MCF 10A (cell line): ENCODE results near the gene FAM118A. TPM values are rescaled to one million over a fixed set of nuclear protein-coding genes. Genes with fewer than 3 reads are reported as not detected.

Experiments
- BruUV-seq: library from RNA; stranded (reverse); fragments of 400-500 nt; replicated peaks from 2 replicates; lab custom pipeline; 2021; lab: Mats Ljungman, UMichigan
- CTCF ChIA-PET: fragments of 300-600 bp; sonication (Branson Sonifier 250); formaldehyde crosslinking; extraction: SDS; loops from one replicate; lab custom pipeline; 2021; ENCODE audit warnings: antibody characterized with exemption, inconsistent platforms; lab: Yijun Ruan, JAX
- POLR2A ChIA-PET: fragments of 300-600, 350-650 bp; sonication (Branson Sonifier 250); formaldehyde crosslinking; extraction: SDS; loops from one replicate; lab custom pipeline; 2020; ENCODE audit warnings: antibody characterized with exemption, inconsistent platforms; lab: Yijun Ruan, JAX
- DNase-seq: peaks from one replicate; pipeline ENCODE4 v3.0.0-alpha.2; 2018; ENCODE audit not compliant: unreplicated experiment
- H3K27ac Mint-ChIP-seq: one replicate; pipeline ENCODE4 v1.8.0; 2022; ENCODE audit warnings: mild to moderate bottlenecking, low read depth, mixed read lengths; ENCODE audit not compliant: unreplicated experiment
- H3K27me3 Mint-ChIP-seq: one replicate; pipeline ENCODE4 v1.8.0; 2022; ENCODE audit warnings: mixed read lengths; ENCODE audit not compliant: insufficient read depth, unreplicated experiment
- H3K36me3 Mint-ChIP-seq: one replicate; pipeline ENCODE4 v1.8.0; 2022; ENCODE audit warnings: mild to moderate bottlenecking, moderate library complexity, mixed read lengths; ENCODE audit not compliant: insufficient read depth, unreplicated experiment
- H3K4me1 Mint-ChIP-seq: one replicate; pipeline ENCODE4 v1.8.0; 2022; ENCODE audit warnings: mixed read lengths; ENCODE audit not compliant: insufficient read depth, unreplicated experiment
- H3K4me3 Mint-ChIP-seq: one replicate; pipeline ENCODE4 v1.8.0; 2022; ENCODE audit warnings: mild to moderate bottlenecking, moderate library complexity, mixed read lengths; ENCODE audit not compliant: unreplicated experiment
- H3K9me3 Mint-ChIP-seq: one replicate; pipeline ENCODE4 v1.8.0; 2022; ENCODE audit warnings: mixed read lengths; ENCODE audit not compliant: unreplicated experiment
- intact Hi-C: fragments of 100-400 bp; cut with micrococcal nuclease; formaldehyde crosslinking; loops from 2 replicates; pipeline ENCODE4 v1.14.1; 2022
- total RNA-seq: library from RNA; stranded (reverse); gene quantifications from 2 replicates; pipeline ENCODE4 v1.2.3, GENCODE V29; 2022
- TF ChIP-seq, protein P1 (sequence below): fragments of 200-600 bp; IDR thresholded peaks from one replicate; pipeline ENCODE4 v1.8.0; 2022; ENCODE audit warnings: antibody characterized with exemption, mild to moderate bottlenecking; ENCODE audit not compliant: unreplicated experiment

The FAM118A gene
- total RNA-seq, 1 experiment from 2014 or later = 16.7 TPM

DNA sequence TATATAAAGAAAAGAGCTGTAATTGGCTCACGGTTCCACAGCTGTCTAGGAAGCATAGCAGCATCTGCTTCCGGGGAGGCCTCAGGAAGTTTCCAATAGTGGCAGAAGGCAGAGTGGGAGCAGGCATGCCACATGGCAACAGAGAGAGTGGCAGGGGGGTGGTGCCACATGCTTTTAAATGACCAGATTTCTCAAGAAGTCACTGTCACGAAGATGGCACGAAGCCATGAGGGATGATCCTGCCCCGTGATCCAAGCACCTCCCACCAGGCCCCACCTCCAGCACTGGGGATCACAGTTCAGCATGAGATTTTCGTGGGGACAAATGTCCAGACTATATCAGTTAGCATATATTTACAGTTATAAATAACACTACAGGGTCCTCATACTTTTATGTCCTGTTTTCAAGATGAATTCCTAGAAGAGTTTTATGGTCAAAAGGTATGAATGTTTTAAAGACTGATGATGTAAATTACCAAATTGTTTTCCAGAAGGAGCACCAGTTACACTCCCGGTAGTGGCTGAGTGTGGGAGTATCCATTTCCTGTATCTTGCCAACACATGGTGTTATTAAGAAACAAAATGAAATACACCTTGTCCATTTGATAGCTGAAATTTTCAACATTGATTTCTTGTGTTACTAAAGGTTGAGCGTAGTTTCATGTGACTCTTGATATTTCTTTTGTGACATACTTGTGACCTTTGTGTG, 19.2 kb downstream of the FAM118A start:
- DNase-seq = no peak
- Mint-ChIP-seq H3K4me1 (no peaks in the 10 kb centered on the region), H3K4me3 (no peak overlapping the region), H3K27ac (no peak overlapping the region), H3K9me3 (no peaks in the 10 kb centered on the region), H3K36me3 (peaks cover 69% of the 10 kb centered on the region), H3K27me3 (no peaks in the 10 kb centered on the region)
- intact Hi-C loops = no loop called here
- TF ChIP-seq, protein P1, sequence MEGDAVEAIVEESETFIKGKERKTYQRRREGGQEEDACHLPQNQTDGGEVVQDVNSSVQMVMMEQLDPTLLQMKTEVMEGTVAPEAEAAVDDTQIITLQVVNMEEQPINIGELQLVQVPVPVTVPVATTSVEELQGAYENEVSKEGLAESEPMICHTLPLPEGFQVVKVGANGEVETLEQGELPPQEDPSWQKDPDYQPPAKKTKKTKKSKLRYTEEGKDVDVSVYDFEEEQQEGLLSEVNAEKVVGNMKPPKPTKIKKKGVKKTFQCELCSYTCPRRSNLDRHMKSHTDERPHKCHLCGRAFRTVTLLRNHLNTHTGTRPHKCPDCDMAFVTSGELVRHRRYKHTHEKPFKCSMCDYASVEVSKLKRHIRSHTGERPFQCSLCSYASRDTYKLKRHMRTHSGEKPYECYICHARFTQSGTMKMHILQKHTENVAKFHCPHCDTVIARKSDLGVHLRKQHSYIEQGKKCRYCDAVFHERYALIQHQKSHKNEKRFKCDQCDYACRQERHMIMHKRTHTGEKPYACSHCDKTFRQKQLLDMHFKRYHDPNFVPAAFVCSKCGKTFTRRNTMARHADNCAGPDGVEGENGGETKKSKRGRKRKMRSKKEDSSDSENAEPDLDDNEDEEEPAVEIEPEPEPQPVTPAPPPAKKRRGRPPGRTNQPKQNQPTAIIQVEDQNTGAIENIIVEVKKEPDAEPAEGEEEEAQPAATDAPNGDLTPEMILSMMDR = no peak
- ChIA-PET POLR2A (interaction anchor here (0.7 kb wide), 1 partner anchor 14 kb away, joined by 3 read pairs; no protein-coding TSS in a partner anchor), CTCF (interaction anchor here (0.7 kb wide), 2 partner anchors 11 to 105 kb away, joined by 3 read pairs; no protein-coding TSS in a partner anchor)
- BruUV-seq = no TSS peak

DNA sequence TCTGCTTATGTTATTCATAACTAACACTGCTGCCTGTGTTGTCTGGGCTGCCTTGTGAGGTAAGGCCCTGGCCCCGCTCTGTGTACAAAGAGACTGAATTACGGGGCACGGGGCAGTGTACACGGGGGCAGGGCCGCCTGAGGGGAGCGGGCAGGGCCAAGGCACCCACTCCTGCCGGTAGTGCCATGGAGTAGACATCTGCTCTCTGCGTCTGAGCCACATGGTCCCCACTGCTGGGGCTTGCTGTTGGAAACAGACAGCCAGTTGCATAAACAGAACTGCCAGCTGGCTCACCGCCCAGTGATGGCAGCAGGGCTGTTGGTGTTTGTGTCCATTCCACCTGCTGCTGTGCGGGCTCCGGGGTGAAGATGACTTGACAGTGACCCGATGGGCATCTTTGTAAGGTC, 19.8 kb downstream of the FAM118A start:
- no TSS peak for BruUV-seq
- CTCF ChIA-PET = no interaction called here
- Mint-ChIP-seq H3K27me3 (no peaks in the 10 kb centered on the region), H3K4me1 (no peaks in the 10 kb centered on the region), H3K36me3 (peaks cover 70% of the 10 kb centered on the region), H3K27ac (no peak overlapping the region), H3K4me3 (no peak overlapping the region), H3K9me3 (no peaks in the 10 kb centered on the region)
- TF ChIP-seq, protein P1 = no peak
- POLR2A ChIA-PET = interaction anchor here (0.7 kb wide), 1 partner anchor 14 kb away, joined by 3 read pairs; no protein-coding TSS in a partner anchor
- DNase-seq = no peak
- intact Hi-C loops = no loop called here

DNA sequence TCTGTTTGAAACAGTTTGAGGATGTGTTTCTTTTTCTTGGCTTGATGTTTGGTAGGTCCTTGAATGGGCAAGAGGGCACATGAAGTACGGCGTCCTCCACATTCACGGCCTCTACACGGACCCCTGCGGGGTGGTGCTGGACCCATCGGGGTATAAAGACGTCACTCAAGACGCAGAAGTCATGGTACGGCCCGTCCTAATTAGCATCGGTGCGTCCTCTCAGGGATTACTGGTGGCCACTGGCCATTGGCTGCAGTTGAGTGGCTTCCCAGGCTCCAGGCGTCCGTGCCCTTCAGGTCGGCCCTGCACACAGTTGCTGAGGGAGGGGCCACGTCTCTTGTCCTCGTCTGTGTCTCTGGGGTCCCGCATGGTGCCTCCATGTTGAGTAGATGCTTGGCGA, 20.8 kb downstream of the FAM118A start:
- Mint-ChIP-seq H3K9me3 (no peaks in the 10 kb centered on the region), H3K4me3 (no peak overlapping the region), H3K27me3 (no peaks in the 10 kb centered on the region), H3K4me1 (no peaks in the 10 kb centered on the region), H3K36me3 (peaks cover 71% of the 10 kb centered on the region), H3K27ac (no peak overlapping the region)
- TF ChIP-seq, protein P1 = no peak
- DNase-seq = no peak
- BruUV-seq = no TSS peak
- POLR2A ChIA-PET = no interaction called here
- CTCF ChIA-PET = no interaction called here
- intact Hi-C loops = no loop called here

DNA sequence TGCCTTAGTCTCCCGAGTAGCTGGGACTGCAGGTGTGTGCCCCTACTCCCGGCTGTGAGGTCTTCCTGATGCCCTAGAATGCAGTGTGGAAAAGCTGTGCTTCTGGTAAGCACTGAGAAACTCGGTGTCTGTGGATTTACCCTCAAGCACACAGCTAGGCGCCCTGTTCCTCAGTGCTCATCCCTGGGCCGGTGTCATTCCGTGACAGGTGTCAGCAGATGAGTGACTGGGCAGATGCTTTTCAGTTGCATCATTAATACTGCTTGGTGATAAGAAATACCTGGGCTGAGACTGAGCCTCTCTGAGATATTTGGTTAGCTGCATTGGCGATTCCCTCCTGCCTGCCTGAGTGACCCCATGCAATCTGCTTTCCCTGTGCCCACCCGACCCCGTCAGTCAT, 21.8 kb downstream of the FAM118A start:
- intact Hi-C loops = no loop called here
- H3K4me3 Mint-ChIP-seq = no peak overlapping the region
- DNase-seq = no peak
- H3K4me1 Mint-ChIP-seq = no peaks in the 10 kb centered on the region
- TF ChIP-seq, protein P1 = no peak
- no peaks in the 10 kb centered on the region for H3K27me3 Mint-ChIP-seq
- H3K36me3 Mint-ChIP-seq = peaks cover 78% of the 10 kb centered on the region
- ChIA-PET CTCF (no interaction called here), POLR2A (no interaction called here)
- H3K9me3 Mint-ChIP-seq = no peaks in the 10 kb centered on the region
- no peak overlapping the region for H3K27ac Mint-ChIP-seq
- no TSS peak for BruUV-seq
